HCT116 (cell line): ENCODE data around the gene GREB1L.

Experiments
- CEBPB ChIP-seq: IDR thresholded peaks from 2 replicates; pipeline ENCODE4 v1.6.1; 2012; ENCODE audit warnings: low read depth
- CTCF ChIP-seq, 3 experiments: fragments of 200-600 bp in 1 of 3; sonication (generic) in 1 of 3; IDR thresholded peaks in 2 of 3; conservative IDR thresholded peaks in 1 of 3; 2 replicates each; pipeline ENCODE4 v1.5.1; 2012 to 2017; ENCODE audit warnings: low read depth in 2 of 3, low read length in 2 of 3, antibody characterized with exemption in 1 of 3, borderline replicate concordance in 1 of 3, control low read depth in 1 of 3, mild to moderate bottlenecking in 1 of 3, mixed read lengths in 1 of 3, mixed run types in 1 of 3, moderate library complexity in 1 of 3; ENCODE audit not compliant: insufficient read depth in 1 of 3
- EGR1 ChIP-seq: IDR thresholded peaks from 2 replicates; pipeline ENCODE4 v1.6.1; 2012; ENCODE audit warnings: low read depth
- EZH2 ChIP-seq: fragments of 200-600 bp; sonication (generic); IDR thresholded peaks from 2 replicates; pipeline ENCODE4 v1.6.1; 2017; ENCODE audit warnings: antibody characterized with exemption, mixed run types
- FOSL1 ChIP-seq: IDR thresholded peaks from 2 replicates; pipeline ENCODE4 v1.6.1; 2012; ENCODE audit warnings: low read depth
- JUND ChIP-seq: IDR thresholded peaks from 2 replicates; pipeline ENCODE4 v1.6.1; 2012
- POLR2A ChIP-seq: IDR thresholded peaks from 2 replicates; pipeline ENCODE4 v1.7.0; 2011; ENCODE audit warnings: borderline replicate concordance; ENCODE audit not compliant: insufficient read depth, insufficient read length; ENCODE audit errors: extremely low read depth
- POLR2AphosphoS5 ChIP-seq: IDR thresholded peaks from 2 replicates; pipeline ENCODE4 v1.6.1; 2011; ENCODE audit warnings: mild to moderate bottlenecking, low read depth, low read length, moderate library complexity
- RAD21 ChIP-seq: IDR thresholded peaks from 2 replicates; pipeline ENCODE4 v1.6.1; 2012; ENCODE audit warnings: low read depth, mild to moderate bottlenecking
- REST ChIP-seq: IDR thresholded peaks from 2 replicates; pipeline ENCODE4 v1.6.1; 2012; ENCODE audit warnings: low read depth
- SP1 ChIP-seq: IDR thresholded peaks from 2 replicates; pipeline ENCODE4 v1.6.1; 2012; ENCODE audit warnings: low read depth
- YY1 ChIP-seq: IDR thresholded peaks from 2 replicates; pipeline ENCODE4 v1.6.1; 2011; ENCODE audit warnings: low read length, low read depth, moderate library complexity, mild to moderate bottlenecking; ENCODE audit not compliant: insufficient replicate concordance; ENCODE audit errors: extremely low read depth
- ZNF274 ChIP-seq: fragments of 200-500 bp; sonication (Bioruptor generic); IDR thresholded peaks from 2 replicates; pipeline ENCODE4 v1.6.1; 2014; ENCODE audit warnings: mild to moderate bottlenecking, low read depth, low read length, inconsistent platforms

GRCh38 chr18:21448299-21448698 lies 206.3 kb downstream of the GREB1L start:
- TF ChIP-seq POLR2A: no peak
- no peak for TF ChIP-seq CTCF (IDR thresholded peaks at IDR 0.05 in 2 of 3, conservative IDR thresholded peaks at IDR 0.05 in 1 of 3; ENCODE audit: borderline replicate concordance in 1 of 3, insufficient read depth in 1 of 3, low read depth in 2 of 3, low read length in 2 of 3)
- no peak for TF ChIP-seq EZH2
- no peak for TF ChIP-seq ZNF274
- no peak for TF ChIP-seq YY1
- no peak for TF ChIP-seq RAD21
- TF ChIP-seq REST: no peak
- no peak for TF ChIP-seq POLR2AphosphoS5
- no peak for TF ChIP-seq CEBPB
- TF ChIP-seq EGR1: no peak
- no peak for TF ChIP-seq JUND
- no peak for TF ChIP-seq FOSL1
- no peak for TF ChIP-seq SP1
